Endothelial cell of umbilical vein (primary cell): ENCODE measurements around the gene RD3L. TPM values are rescaled to one million over a fixed set of nuclear protein-coding genes. Genes with fewer than 3 reads are reported as not detected.

Experiments used
- BruUV-seq: library from RNA; stranded (reverse); fragments of 400-500 nt; replicated peaks from 2 replicates; lab custom pipeline; 2021; lab: Mats Ljungman, UMichigan
- CTCF ChIA-PET: fragments of 300-600, 350-600 bp; sonication (Branson Sonifier 250); formaldehyde crosslinking; loops from one replicate; lab custom pipeline; 2021; ENCODE audit warnings: antibody characterized with exemption, inconsistent platforms; lab: Charles Lee
- POLR2A ChIA-PET: fragments of 300-600, 350-600 bp; sonication (Branson Sonifier 250); formaldehyde crosslinking; loops from one replicate; lab custom pipeline; 2021; ENCODE audit warnings: antibody characterized with exemption, inconsistent platforms; lab: Charles Lee
- DNase-seq: peaks from one replicate; pipeline ENCODE4 v3.0.0-alpha.2; 2011; ENCODE audit warnings: low read depth, low spot score
- FAIRE-seq: peaks from 2 replicates; lab custom pipeline; 2011; peaks lifted over from hg19 to GRCh38; lab: Jason Lieb, UNC
- H2AFZ ChIP-seq: 2 replicates; pipeline ENCODE4 v1.6.0; 2012; ENCODE audit warnings: low read depth, low read length, control low read depth, inconsistent platforms
- H3K27ac ChIP-seq: 2 replicates; pipeline ENCODE4 v1.5.1; 2011; ENCODE audit warnings: low read depth, mild to moderate bottlenecking, control low read depth, low read length, moderate library complexity; ENCODE audit not compliant: insufficient read depth
- H3K27me3 ChIP-seq, 2 experiments: 2 replicates each; pipeline versions ENCODE4 v1.6.0 to v1.6.1; 2011; ENCODE audit warnings: low read length in 2 of 2, mixed read lengths in 1 of 2; ENCODE audit not compliant: control insufficient read depth in 2 of 2, insufficient read depth in 2 of 2
- H3K36me3 ChIP-seq, 2 experiments: 2 replicates in 1 of 2; 3 replicates in 1 of 2; pipeline ENCODE4 v1.5.1; 2011; ENCODE audit warnings: low read length in 2 of 2, mild to moderate bottlenecking in 1 of 2, moderate library complexity in 1 of 2; ENCODE audit not compliant: control insufficient read depth in 2 of 2, insufficient read depth in 2 of 2; ENCODE audit errors: extremely low read depth in 1 of 2
- H3K4me1 ChIP-seq: 3 replicates; pipeline ENCODE4 v1.5.1; 2011; ENCODE audit warnings: mild to moderate bottlenecking, low read length; ENCODE audit not compliant: control insufficient read depth, insufficient read depth; ENCODE audit errors: extremely low read depth
- H3K4me2 ChIP-seq: 2 replicates; pipeline ENCODE4 v1.6.1; 2011; ENCODE audit warnings: low read length, control low read depth, mixed read lengths; ENCODE audit not compliant: insufficient read depth
- H3K4me3 ChIP-seq, 3 experiments: fragments of 200-600 bp in 1 of 3; sonication (generic), shearing (Covaris generic) in 1 of 3; replicated peaks in 1 of 3; 2 replicates each; pipeline ENCODE4 v1.5.1; 2011 to 2016; ENCODE audit warnings: control low read depth in 3 of 3, low read length in 3 of 3, mild to moderate bottlenecking in 2 of 3, inconsistent platforms in 1 of 3, low read depth in 1 of 3, moderate library complexity in 1 of 3; ENCODE audit not compliant: insufficient read depth in 1 of 3
- H3K79me2 ChIP-seq: 2 replicates; pipeline ENCODE4 v1.6.0; 2012; ENCODE audit warnings: low read length, inconsistent platforms; ENCODE audit not compliant: control insufficient read depth, insufficient read depth
- H3K9ac ChIP-seq: replicated peaks from 2 replicates; pipeline ENCODE3; 2011; ENCODE audit warnings: low read length, control low read depth; ENCODE audit not compliant: insufficient read depth; ENCODE audit errors: extremely low read depth
- H3K9me1 ChIP-seq: replicated peaks from 3 replicates; pipeline ENCODE4 v1.6.0; 2011; ENCODE audit warnings: mild to moderate bottlenecking, low read length; ENCODE audit not compliant: control insufficient read depth, insufficient read depth; ENCODE audit errors: extremely low read depth
- H3K9me3 ChIP-seq: replicated peaks from 2 replicates; pipeline ENCODE4 v1.5.1; 2012; ENCODE audit warnings: low read length, inconsistent platforms; ENCODE audit not compliant: control insufficient read depth, insufficient read depth
- H4K20me1 ChIP-seq: replicated peaks from 2 replicates; pipeline ENCODE3; 2011; ENCODE audit warnings: mild to moderate bottlenecking, low read length; ENCODE audit not compliant: control insufficient read depth, insufficient read depth; ENCODE audit errors: extremely low read depth
- CTCF ChIP-seq, 2 donors: IDR thresholded peaks; 1 replicate in 1 of 2; 2 replicates in 1 of 2; pipeline ENCODE4 v1.5.1; 2011; ENCODE audit warnings: low read length in 2 of 2, mild to moderate bottlenecking in 2 of 2, moderate library complexity in 2 of 2, control low read depth in 1 of 2, inconsistent platforms in 1 of 2, low read depth in 1 of 2; ENCODE audit not compliant: insufficient read depth in 1 of 2; ENCODE audit errors: extremely low read depth in 1 of 2
- EZH2 ChIP-seq: IDR thresholded peaks from 2 replicates; pipeline ENCODE4 v1.6.1; 2012; ENCODE audit warnings: borderline replicate concordance, low read depth, mild to moderate bottlenecking, moderate library complexity, low read length, inconsistent platforms; ENCODE audit not compliant: severe bottlenecking
- FOS ChIP-seq: IDR thresholded peaks from 2 replicates; pipeline ENCODE4 v1.6.1; 2011; ENCODE audit warnings: mild to moderate bottlenecking, low read length, moderate library complexity, borderline replicate concordance; ENCODE audit not compliant: insufficient read depth
- GATA2 ChIP-seq: IDR thresholded peaks from 2 replicates; pipeline ENCODE4 v1.7.0; 2011; ENCODE audit warnings: low read depth, mild to moderate bottlenecking, moderate library complexity, mixed read lengths, low read length; ENCODE audit not compliant: insufficient read length, insufficient read depth
- JUN ChIP-seq: IDR thresholded peaks from 2 replicates; pipeline ENCODE4 v1.6.1; 2011; ENCODE audit warnings: borderline replicate concordance, low read depth; ENCODE audit not compliant: insufficient read length, insufficient read depth
- MAX ChIP-seq: IDR thresholded peaks from 2 replicates; pipeline ENCODE4 v1.6.1; 2011; ENCODE audit not compliant: insufficient read depth, insufficient read length
- MYC ChIP-seq: IDR thresholded peaks from one replicate; pipeline ENCODE4 v1.6.1; 2011; ENCODE audit warnings: mild to moderate bottlenecking, low read depth, low read length
- POLR2A ChIP-seq: IDR thresholded peaks from 2 replicates; pipeline ENCODE4 v1.6.1; 2012; ENCODE audit warnings: low read depth, mild to moderate bottlenecking, control low read depth, low read length
- POLR2AphosphoS5 ChIP-seq: IDR thresholded peaks from 2 replicates; pipeline ENCODE4 v1.6.1; 2012; ENCODE audit warnings: low read depth, mild to moderate bottlenecking, control low read depth, low read length, moderate library complexity; ENCODE audit not compliant: insufficient read depth
- dilution Hi-C: fragments of 300-500 bp; cut with MboI; formaldehyde crosslinking; loops from one replicate; pipeline ENCODE4 v1.15.0; 2019; ENCODE audit warnings: low sequenced_read_pairs; ENCODE audit not compliant: extremely low pct_ligation_motif_present
- intact Hi-C: fragments of 100-400 bp; cut with micrococcal nuclease; formaldehyde crosslinking; loops from one replicate; pipeline ENCODE4 v1.10.0; 2022
- polyA plus RNA-seq, 4 experiments: library from polyadenylated mRNA; depleted of rRNA in 3 of 4; stranded (reverse) in 3 of 4; unstranded in 1 of 4; fragments of >200 nt; gene quantifications; 2 replicates each; pipeline versions ENCODE4 v1.2.1 to v1.2.3, GENCODE V29; 2011 to 2012; ENCODE audit warnings: missing spikeins in 1 of 4
- total RNA-seq: library from RNA; stranded (reverse); gene quantifications from 2 replicates; pipeline ENCODE4 v1.2.3, GENCODE V29; 2021

Gene RD3L
- total and polyA plus RNA-seq, 2 donors (not counting 3 experiments of a cell fraction or from before 2014, with no cell fraction given): not detected

- dilution Hi-C loops: no loop called here
- Histone ChIP-seq H3K9me1 (no peaks in the 10 kb centered on the region), H3K4me2 (no peak overlapping the region), H2AFZ (no peak overlapping the region), H3K79me2 (peaks cover 3% of the 10 kb centered on the region), H3K27me3 (no peaks in the 10 kb centered on the region), H3K4me1 (peaks cover 4% of the 10 kb centered on the region), H4K20me1 (no peaks in the 10 kb centered on the region), H3K36me3 (peaks cover 3 to 8% of the 10 kb centered on the region in 2 experiments), H3K27ac (no peak overlapping the region), H3K9ac (no peak overlapping the region), H3K9me3 (no peaks in the 10 kb centered on the region), H3K4me3 (no peak overlapping the region)
- ChIA-PET POLR2A (no interaction called here), CTCF (interaction anchor here (0.8 to 10.3 kb wide), 16 partner anchors 11 to 199 kb away, joined by 3 to 253 read pairs (median 4); no protein-coding TSS in a partner anchor)
- BruUV-seq: no TSS peak
- intact Hi-C loops: loop anchor here (1.0 to 2.0 kb wide), 2 partner anchors 103 to 338 kb away; no protein-coding TSS in a partner anchor
- TF ChIP-seq GATA2 (no peak), JUN (no peak), EZH2 (no peak), MYC (no peak), CTCF (IDR thresholded peaks at IDR 0.05; ENCODE audit: extremely low read depth in 1 of 2, insufficient read depth in 1 of 2, low read depth in 1 of 2, low read length in 2 of 2) (no peak), FOS (no peak), MAX (no peak), POLR2A (no peak), POLR2AphosphoS5 (no peak)
- no peak for DNase-seq
- FAIRE-seq: no peak
Observed at GRCh38 chr14:103910984-103911383, 31.3 kb downstream of the RD3L start.
